ENCODE results near the gene TSSK6.

DNA sequence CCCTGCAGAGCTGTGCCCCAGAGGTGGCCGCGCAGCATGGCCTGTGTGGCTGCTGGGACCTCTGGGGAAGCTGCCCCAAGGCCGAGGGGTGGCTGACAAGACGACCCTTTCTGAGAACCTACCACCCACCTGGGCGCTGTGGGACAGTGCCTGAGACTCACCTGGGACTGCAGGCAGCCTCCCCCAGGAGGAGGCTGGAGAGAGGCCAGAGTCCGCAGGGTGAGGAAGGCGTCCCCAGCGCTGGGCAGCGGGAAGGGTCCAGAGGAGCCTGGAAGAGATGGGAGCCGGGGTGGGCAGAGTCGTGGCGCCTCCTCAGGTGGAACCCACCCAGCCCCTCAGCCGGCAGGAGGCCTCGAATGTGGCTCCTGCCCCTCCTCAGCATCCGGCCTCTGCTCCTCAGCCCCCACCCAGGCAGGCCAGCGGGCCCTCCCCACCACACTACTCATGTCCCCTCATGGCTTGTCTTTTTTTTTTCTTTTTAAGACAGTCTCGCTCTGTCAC is 48.0 kb upstream of the TSSK6 start:
- TF ChIP-seq, protein P1, sequence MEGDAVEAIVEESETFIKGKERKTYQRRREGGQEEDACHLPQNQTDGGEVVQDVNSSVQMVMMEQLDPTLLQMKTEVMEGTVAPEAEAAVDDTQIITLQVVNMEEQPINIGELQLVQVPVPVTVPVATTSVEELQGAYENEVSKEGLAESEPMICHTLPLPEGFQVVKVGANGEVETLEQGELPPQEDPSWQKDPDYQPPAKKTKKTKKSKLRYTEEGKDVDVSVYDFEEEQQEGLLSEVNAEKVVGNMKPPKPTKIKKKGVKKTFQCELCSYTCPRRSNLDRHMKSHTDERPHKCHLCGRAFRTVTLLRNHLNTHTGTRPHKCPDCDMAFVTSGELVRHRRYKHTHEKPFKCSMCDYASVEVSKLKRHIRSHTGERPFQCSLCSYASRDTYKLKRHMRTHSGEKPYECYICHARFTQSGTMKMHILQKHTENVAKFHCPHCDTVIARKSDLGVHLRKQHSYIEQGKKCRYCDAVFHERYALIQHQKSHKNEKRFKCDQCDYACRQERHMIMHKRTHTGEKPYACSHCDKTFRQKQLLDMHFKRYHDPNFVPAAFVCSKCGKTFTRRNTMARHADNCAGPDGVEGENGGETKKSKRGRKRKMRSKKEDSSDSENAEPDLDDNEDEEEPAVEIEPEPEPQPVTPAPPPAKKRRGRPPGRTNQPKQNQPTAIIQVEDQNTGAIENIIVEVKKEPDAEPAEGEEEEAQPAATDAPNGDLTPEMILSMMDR (conservative IDR thresholded peaks at IDR 0.05; ENCODE audit: low read depth, low read length) = no peak
- TF ChIP-seq MXI1 (IDR thresholded peaks at IDR 0.05; ENCODE audit: borderline replicate concordance, low read depth, low read length) (no peak), POLR2A (IDR thresholded peaks at IDR 0.05; ENCODE audit: low read depth, low read length) (no peak), CHD1 (IDR thresholded peaks at IDR 0.05; ENCODE audit: low read depth, low read length) (no peak), CEBPB (IDR thresholded peaks at IDR 0.05; ENCODE audit: low read depth, low read length) (no peak), MAFK (IDR thresholded peaks at IDR 0.05; ENCODE audit: low read depth, low read length) (no peak), RFX5 (IDR thresholded peaks at IDR 0.05; ENCODE audit: low read depth, low read length) (no peak)

Measured in IMR-90 (cell line).